ENCODE measurements around the gene THYN1.
A peak's percentile ranks its signal among the peaks of the same experiment; 100 is the strongest.
"Not testable (repeated sequence)": the region's sequence is repeated elsewhere in the genome, so short reads cannot be mapped to it uniquely, and the experiment has no call there.

THYN1 gene
- total RNA-seq: 11.5 to 34.7 reads per million in 2 donors

DNA sequence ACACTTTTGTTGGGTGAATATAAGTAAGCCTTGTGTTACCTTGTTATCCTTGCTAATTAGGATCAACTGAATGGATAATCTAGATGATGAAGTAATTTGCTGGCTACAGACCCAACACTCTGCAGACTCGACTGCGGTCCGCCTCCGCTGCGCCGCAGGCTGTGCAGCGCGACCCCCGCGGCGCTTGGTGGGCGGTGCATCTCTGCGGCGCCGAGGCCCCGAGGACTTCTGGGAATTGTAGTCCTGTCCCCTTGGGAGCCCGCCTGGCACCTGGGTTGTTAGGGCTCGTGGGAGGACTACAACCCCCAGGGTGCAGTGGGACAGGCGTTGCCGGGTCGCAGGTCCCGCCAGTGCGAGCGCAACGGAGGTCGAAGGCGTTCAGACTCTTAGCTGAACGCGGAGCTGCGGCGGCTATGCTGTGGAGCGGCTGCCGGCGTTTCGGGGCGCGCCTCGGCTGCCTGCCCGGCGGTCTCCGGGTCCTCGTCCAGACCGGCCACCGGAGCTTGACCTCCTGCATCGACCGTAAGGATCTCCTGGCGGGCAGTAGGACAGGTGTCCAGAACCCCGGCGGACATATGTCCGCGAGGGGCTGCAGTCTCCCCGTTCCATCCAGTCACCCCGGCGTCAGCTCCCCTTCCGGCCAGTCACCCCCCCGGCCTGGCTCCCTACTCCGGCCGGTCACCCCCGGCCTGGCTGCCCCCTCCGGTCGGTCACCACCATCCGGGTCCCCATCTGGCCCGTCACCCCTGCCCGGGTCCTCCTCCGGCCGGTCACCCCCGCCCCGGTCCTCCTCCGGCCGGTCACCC lies at the start of gene THYN1, which contains the start of gene ACAD8:
TSS of gene THYN1 (minus strand) at position 165 of the 806 bp plus-strand sequence. CDS start 470 bp downstream, outside the sequence.
TSS of gene ACAD8 (plus strand) at position 381 of the 806 bp plus-strand sequence. CDS start at position 414, 33 bp downstream.
- DNase-seq: peak; percentile 90 to 98 (median 94)

DNA sequence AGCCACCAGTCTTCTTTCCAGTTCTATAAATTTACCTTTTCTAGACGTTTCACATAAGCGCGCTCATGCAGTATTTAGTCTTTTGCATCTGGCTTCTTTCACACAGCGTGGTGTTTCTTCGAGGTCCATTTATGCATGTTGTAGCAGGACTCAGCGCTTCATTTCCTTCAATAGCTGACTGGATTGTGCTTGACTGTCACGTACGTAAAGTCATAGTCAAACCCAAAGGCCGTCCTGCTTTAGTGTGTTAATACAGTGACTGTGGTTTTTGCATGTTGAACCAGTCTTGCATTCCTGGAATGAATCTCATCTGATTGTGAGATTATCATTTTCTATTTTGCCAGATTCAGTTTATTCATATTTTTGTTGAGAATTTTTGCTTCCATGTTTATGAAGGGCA lies 41.5 kb upstream of the THYN1 start:
- peak in 1 of 5 experiments; percentile 69 for DNase-seq

DNA sequence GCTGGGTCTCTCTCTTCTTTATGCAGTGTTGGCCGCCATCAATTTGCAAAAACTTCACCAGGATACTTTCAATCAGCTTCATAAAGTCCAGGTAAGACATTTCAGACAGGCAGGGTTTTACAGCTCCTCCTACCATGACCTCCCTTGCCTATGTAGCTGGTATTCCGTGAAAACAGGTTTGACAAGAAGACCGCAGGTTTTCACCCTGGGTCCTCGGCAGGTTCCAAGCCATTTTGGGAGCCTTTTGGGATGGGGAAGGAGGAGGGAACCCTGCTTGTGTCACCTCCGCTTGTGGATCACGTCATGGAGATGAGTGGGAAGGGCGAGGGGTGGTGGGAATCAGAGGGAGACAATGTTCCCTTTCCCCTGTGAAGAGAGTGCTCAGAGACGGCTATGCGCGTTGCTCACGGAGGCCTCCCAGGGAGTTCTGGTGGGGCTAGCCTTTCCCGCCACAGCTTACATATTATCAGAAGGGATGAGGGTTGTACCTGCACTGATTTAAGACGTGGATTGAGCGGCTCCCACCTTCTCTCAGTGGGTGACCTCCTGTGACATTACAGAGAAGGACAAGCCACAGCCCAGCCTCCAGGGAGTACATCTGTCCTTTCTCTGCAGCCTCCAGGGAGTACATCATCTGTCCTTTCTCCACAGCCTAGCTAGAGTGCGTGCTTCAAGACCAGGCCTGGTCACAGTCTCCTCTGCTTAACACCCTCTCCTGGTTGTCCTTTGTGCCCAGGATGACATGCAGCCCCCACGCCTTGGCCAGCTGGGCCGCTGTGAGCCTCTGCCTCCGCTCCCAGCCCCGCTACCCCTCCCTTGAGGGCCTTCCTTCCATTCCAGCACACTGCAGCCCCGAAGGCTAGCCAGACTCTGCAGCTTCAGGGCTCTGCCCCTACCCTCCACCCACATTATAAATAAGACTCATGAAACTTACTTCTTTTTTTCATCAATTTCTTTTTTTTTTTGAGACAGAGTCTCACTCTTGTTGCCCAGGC lies 40.3 kb upstream of the THYN1 start:
- no peak for DNase-seq

DNA sequence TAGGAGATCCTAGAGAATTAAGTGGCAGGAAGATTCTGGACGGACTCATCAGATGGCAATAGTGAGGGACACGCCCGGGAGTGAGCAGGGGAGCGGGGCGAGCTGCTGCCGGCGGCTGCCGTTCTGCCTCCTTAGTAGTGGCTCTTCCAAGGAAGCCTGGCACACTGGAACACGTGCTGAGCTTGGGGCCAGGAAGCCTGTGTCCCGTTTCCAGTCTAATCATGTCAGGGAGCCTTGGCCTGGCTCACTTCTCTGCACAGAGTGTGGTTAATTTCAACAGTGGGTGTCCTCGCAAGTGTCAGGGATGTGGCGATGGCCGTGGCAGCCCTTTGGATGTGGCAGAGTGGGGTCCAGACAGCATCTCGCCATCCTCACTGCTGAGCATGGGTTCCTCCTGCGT lies 39.5 kb upstream of the THYN1 start:
- DNase-seq: no peak

DNA sequence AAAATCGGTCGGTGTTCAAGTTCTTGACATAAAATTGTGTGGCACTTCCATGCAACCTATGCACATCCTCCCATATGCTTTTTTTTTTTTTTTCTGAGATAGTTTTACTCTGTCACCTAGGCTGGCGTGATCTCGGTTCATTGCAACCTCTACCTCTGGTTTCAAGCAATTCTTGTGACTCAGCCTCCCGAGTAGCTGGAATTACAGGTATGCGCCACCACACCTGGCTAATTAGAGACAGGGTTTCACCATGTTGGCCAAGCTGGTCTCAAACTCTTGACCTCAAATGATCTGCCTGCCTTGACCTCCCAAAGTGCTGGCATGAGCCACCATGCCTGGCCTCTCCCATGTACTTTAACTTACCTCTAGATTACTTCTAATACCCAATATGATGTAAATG lies 38.0 kb upstream of the THYN1 start:
- DNase-seq: no peak

DNA sequence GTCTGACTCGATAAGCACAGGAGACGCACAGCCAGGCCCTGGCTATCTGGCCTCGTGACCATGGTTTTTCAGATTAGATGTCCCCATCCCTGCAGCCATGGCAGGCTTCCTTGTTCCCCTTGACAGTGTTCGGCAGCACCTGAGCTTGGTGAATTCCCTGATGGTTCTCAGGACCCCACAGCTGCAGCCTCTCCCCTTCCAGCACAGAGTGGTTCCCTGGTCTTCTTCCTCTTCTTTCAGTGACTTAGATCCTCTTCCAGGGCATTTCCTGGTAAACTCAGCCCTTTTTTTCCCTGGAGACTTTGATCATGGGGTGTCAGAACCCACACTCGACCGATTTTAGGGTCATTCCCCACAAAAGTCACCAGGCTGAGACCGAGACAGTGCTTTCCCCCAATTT lies 37.5 kb upstream of the THYN1 start:
- DNase-seq: no peak

DNA sequence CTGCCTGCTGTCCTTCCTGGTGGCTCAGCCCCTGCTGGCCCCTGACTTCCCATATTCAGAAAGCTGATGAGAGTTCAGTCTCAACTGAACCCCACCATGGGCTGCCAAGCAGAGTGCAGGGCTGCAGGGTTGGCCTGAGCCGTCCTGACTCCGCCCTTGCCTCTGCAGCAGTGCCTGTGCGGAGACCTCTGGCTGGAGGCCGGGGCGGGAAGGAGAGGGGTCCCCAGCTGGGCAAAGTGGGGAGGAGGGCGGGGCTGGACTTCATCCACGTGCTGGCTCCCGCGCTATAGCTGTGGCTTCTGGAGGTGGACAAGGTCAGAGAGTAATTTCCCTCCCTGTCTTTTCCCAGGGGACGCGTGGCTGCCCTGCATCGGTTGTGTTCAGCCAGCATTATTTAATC lies 36.6 kb upstream of the THYN1 start:
- no peak for DNase-seq

DNA sequence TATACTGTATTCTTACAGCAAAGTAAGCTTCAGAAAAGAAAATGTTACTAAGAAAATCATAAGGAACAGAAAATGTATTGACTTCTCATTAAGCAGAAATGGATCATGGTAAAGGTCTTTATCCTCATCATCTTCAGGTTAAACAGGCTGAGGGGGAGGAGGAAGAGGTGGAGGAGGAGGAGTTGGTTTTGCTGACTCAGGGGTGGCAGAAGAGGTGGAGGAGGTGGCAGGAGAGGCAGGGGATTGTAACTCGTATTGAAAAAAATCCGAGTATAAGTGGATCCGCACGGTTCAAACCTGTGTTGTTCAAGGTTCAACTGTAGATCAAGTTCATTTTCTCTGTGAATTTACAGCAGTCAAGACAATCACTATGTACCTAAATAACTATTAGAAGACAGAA lies 36.0 kb upstream of the THYN1 start:
- DNase-seq: no peak

DNA sequence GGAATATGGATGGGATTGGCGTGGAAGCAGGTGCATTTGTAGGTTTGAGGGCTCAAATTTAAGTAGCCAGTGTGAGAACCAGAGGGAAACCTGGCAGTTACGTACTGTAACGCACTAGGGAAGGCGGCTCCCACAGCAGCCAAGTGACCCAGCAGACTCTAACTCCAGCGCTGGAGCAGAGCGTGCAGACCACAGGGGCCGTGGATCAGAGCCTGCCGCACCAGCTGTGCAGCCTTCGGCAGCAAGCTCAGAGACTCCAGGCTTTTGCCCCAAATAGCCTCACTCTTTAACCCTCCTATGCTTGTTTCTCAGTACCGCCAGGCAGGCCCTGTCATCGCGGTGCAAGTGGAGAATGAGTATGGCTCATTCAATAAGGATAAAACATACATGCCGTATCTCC lies 35.3 kb upstream of the THYN1 start:
- DNase-seq: no peak

DNA sequence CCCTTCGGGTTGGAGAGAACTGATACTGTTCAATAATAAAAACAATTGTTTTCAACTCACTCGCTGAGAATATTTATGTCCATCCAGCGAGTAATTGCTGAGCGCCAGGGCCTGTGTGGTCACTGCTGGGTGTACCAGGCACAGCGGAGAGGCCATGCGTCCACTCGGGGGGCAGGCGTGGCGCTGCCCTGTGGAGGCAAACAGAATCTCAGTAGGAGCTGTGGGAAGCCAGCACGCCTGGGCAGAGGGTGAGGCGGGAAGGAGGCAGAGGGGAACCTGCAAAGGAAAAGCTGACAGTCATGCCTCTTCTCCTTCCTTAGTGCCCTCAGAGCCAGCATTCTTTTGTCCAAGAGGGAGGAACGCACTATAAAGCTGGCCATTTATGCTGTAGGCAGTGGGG lies 34.4 kb upstream of the THYN1 start:
- DNase-seq: no peak

DNA sequence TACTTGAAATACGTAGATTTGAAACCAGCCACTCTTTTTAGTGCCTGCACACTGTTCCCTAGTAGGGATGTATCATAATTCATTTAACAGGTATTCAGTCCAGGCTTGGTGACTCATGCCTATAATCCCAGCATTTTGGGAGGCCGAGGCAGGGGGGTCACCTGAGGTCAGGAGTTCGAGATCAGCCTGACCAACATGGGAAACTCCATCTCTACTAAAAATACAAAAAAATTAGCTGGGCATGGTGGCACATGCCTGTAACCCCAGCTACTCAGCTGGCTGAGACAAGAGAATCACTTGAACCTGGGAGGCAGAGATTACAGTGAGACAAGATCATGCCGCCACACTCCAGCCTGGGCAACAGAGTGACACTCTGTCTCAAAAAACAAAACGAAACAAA lies 31.2 kb upstream of the THYN1 start:
- not testable (repeated sequence) for DNase-seq

DNA sequence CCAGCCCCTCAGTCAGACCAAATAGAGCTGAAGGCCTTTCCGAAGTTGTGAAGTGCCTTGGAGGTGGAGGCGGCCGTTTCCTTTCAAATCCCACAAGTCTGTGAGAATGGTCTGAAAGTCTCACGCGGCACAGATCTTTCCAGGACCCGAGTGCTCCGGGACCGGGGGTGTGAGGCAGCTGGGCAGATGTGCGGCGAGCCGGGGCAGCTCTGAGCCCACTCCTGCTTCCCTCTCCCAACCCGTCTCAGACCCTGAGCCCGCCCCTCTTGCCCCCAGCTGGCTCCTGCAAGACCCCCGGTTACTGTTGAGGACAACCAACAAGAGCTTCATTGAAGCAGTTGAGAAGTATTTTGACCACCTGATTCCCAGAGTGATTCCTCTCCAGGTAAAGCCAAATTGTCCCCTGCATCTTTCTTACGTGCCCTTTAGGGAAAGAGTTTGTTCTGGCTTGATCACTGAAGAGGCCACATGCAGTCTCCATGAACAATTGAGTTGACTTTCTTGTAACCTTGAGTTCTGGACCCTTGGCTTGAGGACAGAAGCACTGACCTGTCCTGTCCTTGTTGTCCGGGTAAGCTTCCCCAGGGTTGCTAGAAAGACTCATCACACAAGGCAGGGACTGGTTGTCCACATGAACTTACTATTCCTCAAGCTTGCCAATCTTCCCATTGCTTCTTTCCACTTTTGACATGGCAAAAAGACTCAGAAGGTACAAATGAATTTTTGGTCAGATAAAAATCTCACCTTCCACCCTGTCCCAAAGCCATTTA lies 30.5 kb upstream of the THYN1 start:
- no peak for DNase-seq

DNA sequence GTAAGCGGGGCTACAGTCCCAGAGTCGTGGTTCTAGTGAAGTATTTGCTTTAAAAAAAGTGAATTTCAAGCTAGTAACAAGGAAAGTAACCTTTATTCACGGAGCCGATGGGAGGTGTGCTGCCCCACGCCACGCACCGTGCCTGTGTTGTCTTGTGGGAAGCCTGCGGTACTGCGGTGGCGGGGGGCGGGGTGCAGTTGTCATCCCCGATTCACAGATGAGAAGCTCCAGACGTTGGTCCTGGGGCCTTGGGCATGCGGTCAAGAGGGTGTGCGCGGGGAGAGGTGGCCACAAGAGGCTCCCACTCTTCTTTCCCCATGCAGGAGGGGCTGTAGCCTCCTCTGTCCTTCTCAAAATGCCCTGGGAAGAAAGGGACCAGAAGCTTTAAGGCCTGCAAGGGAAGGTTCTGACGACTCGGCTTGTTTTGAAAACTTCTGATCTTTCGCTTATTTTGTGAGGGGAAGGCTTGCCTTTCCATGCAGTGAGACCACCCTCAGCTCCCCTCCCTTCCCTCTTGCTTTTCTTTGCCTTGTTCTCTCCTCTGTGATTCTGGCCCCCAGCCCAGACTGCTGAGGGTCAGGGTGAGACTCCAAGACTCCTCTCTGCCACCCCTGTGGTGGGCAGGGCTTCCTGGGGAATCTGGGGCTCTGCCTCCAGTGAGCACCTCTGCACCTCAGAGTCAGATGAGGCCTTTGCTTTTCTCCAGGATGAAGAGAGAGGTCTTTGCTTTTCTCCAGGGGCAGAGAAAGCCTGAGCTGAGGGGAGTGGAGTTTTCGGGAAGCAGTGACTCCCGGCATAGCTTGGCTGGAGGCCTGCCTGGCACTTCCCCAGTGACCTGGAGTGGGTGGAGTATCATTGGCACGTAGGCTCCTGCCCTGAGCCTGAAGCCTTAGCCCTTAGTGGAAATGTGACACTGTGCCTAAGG lies 29.2 kb upstream of the THYN1 start:
- DNase-seq: no peak

DNA sequence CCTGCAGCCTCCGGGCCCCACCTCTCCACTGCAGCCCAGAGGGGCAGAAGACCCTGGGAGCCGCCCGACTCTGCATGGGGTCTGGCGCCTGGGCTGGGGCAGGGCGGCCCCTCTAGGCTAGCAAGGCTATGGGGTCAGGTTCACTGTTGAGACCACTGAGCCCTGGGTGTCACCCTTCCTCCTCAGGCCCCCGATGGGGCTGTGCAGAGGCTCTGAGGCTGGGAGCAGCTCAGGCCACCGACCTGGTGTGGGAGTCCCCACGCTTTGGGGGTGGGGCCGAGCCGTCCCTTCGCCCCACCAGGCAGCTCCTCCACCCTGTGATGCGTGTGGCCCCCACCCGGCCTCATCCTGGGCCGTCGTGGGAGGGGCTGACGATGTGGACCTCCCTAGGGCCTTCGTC lies 28.5 kb upstream of the THYN1 start:
- not testable (repeated sequence) for DNase-seq

DNA sequence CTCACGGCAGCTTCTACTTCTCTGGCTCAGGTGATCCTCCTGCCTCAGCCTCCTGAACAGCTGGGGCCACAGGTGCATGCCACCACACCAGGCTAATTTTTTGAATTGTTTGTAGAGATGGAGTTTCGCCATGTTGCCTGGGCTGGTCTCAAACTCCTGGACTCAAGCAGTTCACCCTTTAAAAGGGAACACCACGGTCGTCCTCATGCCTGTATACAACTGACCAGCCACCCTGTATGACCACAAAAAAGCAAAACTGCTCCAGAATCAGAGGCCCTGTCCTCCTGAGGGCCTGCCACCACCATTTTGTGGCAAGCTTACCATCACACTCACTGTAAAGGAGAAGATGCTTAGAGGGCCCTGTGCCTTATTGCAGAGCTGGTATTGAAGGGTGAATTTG lies 25.2 kb upstream of the THYN1 start:
- no peak for DNase-seq

DNA sequence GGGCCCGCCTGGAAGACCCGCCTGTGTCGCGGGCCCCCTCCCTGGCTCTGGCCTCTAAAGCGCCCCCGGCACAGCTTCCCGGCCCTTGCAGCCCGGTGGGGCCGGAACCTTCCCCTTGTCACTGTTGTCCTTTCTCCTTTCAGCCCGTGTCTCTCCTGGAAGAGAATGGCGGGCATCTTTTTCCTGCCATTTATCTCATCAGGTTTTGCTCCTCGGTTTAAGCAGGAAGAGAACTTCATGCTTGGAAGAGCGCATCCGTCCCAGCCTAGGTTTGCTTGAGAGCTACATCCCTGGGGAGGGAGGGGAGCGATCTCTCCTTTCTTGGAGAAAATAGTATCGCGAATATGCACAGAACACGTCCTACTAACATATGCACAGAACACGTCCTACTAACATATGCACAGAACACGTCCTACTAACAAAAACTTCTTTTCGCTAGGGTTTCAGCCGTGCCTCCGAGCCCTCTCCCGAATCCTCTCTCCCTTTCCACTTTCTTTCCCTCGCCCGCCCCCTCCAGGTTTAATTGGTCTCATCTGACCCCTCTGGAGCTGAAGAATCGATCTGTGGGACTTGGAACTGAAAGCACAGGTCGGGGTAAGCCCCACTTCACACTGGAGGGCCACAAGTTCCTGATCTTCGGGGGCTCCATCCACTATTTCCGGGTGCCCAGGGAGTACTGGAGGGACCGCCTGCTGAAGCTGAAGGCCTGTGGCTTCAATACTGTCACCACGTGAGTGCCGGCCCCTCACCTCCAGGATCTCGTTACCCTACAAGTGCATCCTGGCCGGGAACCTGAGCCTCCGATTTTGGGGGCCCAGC lies 24.2 kb upstream of the THYN1 start:
- no peak for DNase-seq

DNA sequence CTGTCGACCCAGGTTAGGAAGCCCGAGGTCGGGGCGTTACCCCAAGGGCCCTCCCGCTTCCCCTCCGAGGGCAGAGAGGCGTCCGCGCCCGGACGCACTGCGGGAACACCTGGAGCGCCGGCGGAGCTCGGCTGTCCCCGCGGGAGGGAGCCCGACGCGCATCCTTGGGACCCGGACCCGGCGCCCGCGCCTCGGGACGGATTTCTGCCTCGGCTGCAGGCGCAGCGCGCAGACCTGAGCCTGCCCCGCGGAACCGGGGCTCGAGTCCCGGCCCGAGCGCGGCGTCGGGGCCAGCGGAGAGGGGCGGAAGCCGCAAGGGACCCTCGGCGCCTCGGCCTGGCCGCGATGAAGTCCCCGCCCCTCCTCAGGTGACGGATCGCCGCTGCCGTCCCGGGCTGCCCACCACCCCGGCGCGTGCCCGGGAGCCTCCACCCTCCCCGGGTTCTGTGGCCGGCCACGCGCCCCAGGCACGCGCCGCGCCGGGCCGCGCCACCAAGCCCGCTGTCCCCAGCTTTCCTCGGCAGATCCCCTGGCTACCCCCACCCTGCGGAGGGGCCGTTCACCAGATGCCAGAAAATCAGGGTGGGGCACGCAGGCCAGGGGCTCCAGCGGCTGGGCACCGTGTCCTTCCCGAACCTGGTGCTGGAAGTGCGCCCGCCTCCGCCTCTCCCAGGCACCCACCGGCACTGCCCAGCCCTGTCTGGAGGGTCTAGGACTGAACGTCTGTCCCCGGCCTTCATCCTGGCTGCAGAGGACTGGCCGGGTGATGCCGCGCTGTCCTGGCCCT lies 23.4 kb upstream of the THYN1 start:
- peak in 1 of 5 experiments; percentile 49 for DNase-seq

DNA sequence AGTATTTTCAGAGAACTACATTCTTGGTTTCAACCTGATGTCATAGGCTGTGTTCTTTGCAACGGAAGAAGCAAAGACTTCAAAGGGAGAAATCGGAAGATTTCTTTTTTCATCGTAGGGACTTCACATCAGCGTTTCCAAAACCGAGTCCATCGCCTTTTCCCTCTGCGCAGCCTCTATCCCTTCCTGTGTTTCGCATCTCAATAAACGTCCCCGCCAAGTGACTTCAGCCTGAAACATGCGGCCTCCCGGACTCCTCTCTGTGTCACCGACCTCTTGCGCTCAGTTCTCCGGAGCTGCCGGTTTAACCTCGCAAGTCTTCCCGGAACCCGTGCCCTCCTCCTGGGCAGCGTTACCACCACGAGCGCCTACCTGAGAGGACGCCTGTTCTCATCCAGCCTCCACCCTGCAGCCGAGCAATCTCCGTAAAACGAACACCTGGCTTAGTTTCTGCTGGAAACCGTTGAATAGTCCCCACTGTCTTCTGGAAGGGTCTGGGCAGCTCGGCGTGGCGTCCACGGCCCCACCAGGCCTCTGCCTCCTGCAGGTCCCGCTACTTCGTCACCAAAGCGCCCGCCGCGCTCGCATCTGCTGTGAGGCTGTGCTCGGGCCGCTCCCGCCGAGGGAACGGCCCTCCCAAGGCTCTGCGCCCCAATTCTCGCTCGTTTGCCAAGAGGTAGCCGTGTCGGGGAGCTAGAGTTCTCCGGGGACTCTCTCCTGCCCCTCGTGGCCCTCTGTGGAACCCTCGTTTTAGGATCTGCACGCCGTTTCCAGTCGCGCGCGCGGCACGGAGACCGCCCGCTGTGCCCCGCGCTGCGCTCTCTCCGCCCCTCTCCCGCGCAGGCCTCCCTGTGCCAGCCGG lies 22.6 kb upstream of the THYN1 start, which contains the start of gene GLB1L3:
TSS of gene GLB1L3 (plus strand) at position 846 of the 862 bp plus-strand sequence. CDS start 362 bp downstream, outside the sequence.
- peak; percentile 52 to 91 (median 71) for DNase-seq

DNA sequence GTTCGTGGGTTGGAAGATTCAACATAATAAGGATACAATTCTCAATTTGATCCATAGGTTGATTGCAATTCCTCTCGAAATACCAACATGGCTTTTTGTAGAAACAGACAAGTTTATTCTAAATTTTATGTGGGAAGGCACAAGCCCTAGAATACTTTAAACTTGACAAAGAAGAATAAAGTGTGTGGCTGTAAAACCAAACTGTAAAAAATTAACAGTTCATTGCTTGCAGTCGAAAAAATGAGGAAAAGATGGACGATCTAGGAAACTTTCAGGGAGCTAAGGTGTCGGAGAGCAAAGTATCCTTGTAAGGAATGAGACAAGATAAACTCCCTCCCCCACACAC lies 22.0 kb upstream of the THYN1 start:
- no peak for DNase-seq
